HepG2 (cell line): ENCODE data around the gene ZNF79. TPM values are rescaled to one million over a fixed set of nuclear protein-coding genes. Genes with fewer than 3 reads are reported as not detected.

Experiments used
- ARNTL ChIP-seq: sonication (generic); formaldehyde crosslinking; IDR thresholded peaks from 2 replicates; pipeline ENCODE4 v1.4.0; 2020; ENCODE audit warnings: mild to moderate bottlenecking, missing genetic modification reagents
- ISX ChIP-seq: sonication (generic); formaldehyde crosslinking; conservative IDR thresholded peaks from 2 replicates; pipeline ENCODE4 v1.5.0; 2020; ENCODE audit warnings: missing genetic modification reagents
- JARID2 ChIP-seq: sonication (generic); formaldehyde crosslinking; IDR thresholded peaks from 2 replicates; pipeline ENCODE4 v1.8.1; 2023; ENCODE audit warnings: missing genetic modification reagents, inconsistent platforms; ENCODE audit not compliant: insufficient replicate concordance
- KLF11 ChIP-seq: IDR thresholded peaks from 2 replicates; pipeline ENCODE4 v1.6.1; 2016; ENCODE audit warnings: missing compliant biosample characterization
- KMT2B ChIP-seq: IDR thresholded peaks from 2 replicates; pipeline ENCODE4 v1.6.1; 2016; ENCODE audit warnings: missing genetic modification reagents, missing compliant biosample characterization
- MED1 ChIP-seq: sonication (generic); formaldehyde crosslinking; IDR thresholded peaks from 2 replicates; pipeline ENCODE4 v1.4.0; 2020; ENCODE audit warnings: missing genetic modification reagents
- NBN ChIP-seq: fragments of 450-650 bp; conservative IDR thresholded peaks from 2 replicates; pipeline ENCODE4 v1.6.1; 2017
- TBX3 ChIP-seq: fragments of 450-650 bp; IDR thresholded peaks from 2 replicates; pipeline ENCODE4 v1.6.1; 2017; ENCODE audit warnings: antibody characterized with exemption, mild to moderate bottlenecking, inconsistent platforms, borderline replicate concordance
- TOE1 ChIP-seq: sonication (generic); formaldehyde crosslinking; IDR thresholded peaks from 2 replicates; pipeline ENCODE4 v1.4.0; 2020; ENCODE audit warnings: mild to moderate bottlenecking, missing genetic modification reagents
- TSC22D2 ChIP-seq: sonication (generic); formaldehyde crosslinking; IDR thresholded peaks from 2 replicates; pipeline ENCODE4 v1.5.1; 2020; ENCODE audit warnings: missing genetic modification reagents, mild to moderate bottlenecking, borderline replicate concordance
- WIZ ChIP-seq: sonication (generic); formaldehyde crosslinking; IDR thresholded peaks from 2 replicates; pipeline ENCODE4 v1.5.1; 2020; ENCODE audit warnings: mild to moderate bottlenecking, missing genetic modification reagents
- ZBTB2 ChIP-seq: sonication (generic); formaldehyde crosslinking; IDR thresholded peaks from 2 replicates; pipeline ENCODE4 v1.8.0; 2022; ENCODE audit warnings: low read depth, missing genetic modification reagents
- ZNF318 ChIP-seq: sonication (generic); formaldehyde crosslinking; IDR thresholded peaks from 2 replicates; pipeline ENCODE4 v1.4.0; 2020; ENCODE audit warnings: mild to moderate bottlenecking, missing genetic modification reagents
- ZNF431 ChIP-seq: sonication (generic); formaldehyde crosslinking; IDR thresholded peaks from 2 replicates; pipeline ENCODE4 v1.9.0; 2022; ENCODE audit warnings: missing genetic modification reagents, low read depth, mild to moderate bottlenecking, borderline replicate concordance
- ZNF503 ChIP-seq: sonication (generic); formaldehyde crosslinking; IDR thresholded peaks from 2 replicates; pipeline ENCODE4 v1.4.0; 2020; ENCODE audit warnings: missing genetic modification reagents
- ZNF530 ChIP-seq: sonication (generic); formaldehyde crosslinking; IDR thresholded peaks from 2 replicates; pipeline ENCODE4 v1.5.0; 2020; ENCODE audit warnings: low read depth, mild to moderate bottlenecking, missing genetic modification reagents
- ZNF780A ChIP-seq: sonication (generic); formaldehyde crosslinking; IDR thresholded peaks from 2 replicates; pipeline ENCODE4 v1.8.0; 2022; ENCODE audit warnings: mild to moderate bottlenecking, missing genetic modification reagents, moderate library complexity
- ZSCAN31 ChIP-seq: sonication (generic); formaldehyde crosslinking; IDR thresholded peaks from 2 replicates; pipeline ENCODE4 v1.5.0; 2020; ENCODE audit warnings: low read depth, mild to moderate bottlenecking, missing genetic modification reagents
- polyA plus RNA-seq, 8 experiments: library from polyadenylated mRNA; depleted of rRNA in 3 of 8; stranded (reverse) in 7 of 8; unstranded in 1 of 8; fragments of >200 nt; fragmentation: Illumina TruSeq in 4 of 8; extraction: Trizol in 4 of 8; gene quantifications; 2 replicates each; pipeline versions ENCODE4 v1.2.1 to v1.2.3, GENCODE V29; 2011 to 2016; ENCODE audit warnings: low read depth in 4 of 8, missing spikeins in 1 of 8, mixed read lengths in 1 of 8; ENCODE audit not compliant: insufficient read depth in 1 of 8
- total RNA-seq, 5 experiments: library from RNA; depleted of rRNA; stranded (reverse); fragments of >200 nt; fragmentation: Illumina TruSeq; extraction: Trizol; gene quantifications; 2 replicates each; pipeline ENCODE4 v1.2.3, GENCODE V29; 2016; ENCODE audit warnings: low read depth in 1 of 5

Gene ZNF79
- total and polyA plus RNA-seq, 2 of the 13 experiments (the other 11 are each of a cell fraction or from before 2014, with no cell fraction given) = 3.7 to 8.1 TPM

GRCh38 chr9:127396808-127397645 lies 27.2 kb upstream of the ZNF79 start, which contains the start of gene SLC2A8 (continued):
- TF ChIP-seq NBN (no peak), ISX (0 out of 2 replicates have a peak, but pooled peaks have one; percentile 48), TOE1 (CRISPR knock-in tag) (no peak), TBX3 (peak; percentile 33; the same call in 1 of the 2 replicates), JARID2 (CRISPR knock-in tag) (no peak), ZNF530 (no peak), MED1 (CRISPR knock-in tag) (0 out of 2 replicates have a peak, but pooled peaks have one; percentile 12), ARNTL (CRISPR knock-in tag) (no peak; the same call in 1 of the 2 replicates), ZBTB2 (peak; percentile 46; the same call in 1 of the 2 replicates), ZNF431 (0 out of 2 replicates have a peak, but pooled peaks have one; percentile 59), ZNF503 (0 out of 2 replicates have a peak, but pooled peaks have one; percentile 35), KLF11 (CRISPR knock-in tag) (no peak), ZNF780A (no peak), KMT2B (CRISPR knock-in tag) (no peak; the same call in 1 of the 2 replicates), ZNF318 (CRISPR knock-in tag) (no peak), WIZ (CRISPR knock-in tag) (no peak), ZSCAN31 (no peak), TSC22D2 (CRISPR knock-in tag) (no peak)
